ENCODE measurements around the gene STK4.

- TF ChIP-seq, protein P1, sequence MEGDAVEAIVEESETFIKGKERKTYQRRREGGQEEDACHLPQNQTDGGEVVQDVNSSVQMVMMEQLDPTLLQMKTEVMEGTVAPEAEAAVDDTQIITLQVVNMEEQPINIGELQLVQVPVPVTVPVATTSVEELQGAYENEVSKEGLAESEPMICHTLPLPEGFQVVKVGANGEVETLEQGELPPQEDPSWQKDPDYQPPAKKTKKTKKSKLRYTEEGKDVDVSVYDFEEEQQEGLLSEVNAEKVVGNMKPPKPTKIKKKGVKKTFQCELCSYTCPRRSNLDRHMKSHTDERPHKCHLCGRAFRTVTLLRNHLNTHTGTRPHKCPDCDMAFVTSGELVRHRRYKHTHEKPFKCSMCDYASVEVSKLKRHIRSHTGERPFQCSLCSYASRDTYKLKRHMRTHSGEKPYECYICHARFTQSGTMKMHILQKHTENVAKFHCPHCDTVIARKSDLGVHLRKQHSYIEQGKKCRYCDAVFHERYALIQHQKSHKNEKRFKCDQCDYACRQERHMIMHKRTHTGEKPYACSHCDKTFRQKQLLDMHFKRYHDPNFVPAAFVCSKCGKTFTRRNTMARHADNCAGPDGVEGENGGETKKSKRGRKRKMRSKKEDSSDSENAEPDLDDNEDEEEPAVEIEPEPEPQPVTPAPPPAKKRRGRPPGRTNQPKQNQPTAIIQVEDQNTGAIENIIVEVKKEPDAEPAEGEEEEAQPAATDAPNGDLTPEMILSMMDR (IDR thresholded peaks at IDR 0.05; ENCODE audit: poor library complexity, severe bottlenecking), result no peak
- TF ChIP-seq RAD21 (conservative IDR thresholded peaks at IDR 0.05) (no peak), EZH2 (IDR thresholded peaks at IDR 0.05; ENCODE audit: borderline replicate concordance, insufficient read depth, low read length, poor library complexity, severe bottlenecking) (no peak), MXI1 (conservative IDR thresholded peaks at IDR 0.05; ENCODE audit: poor library complexity, severe bottlenecking) (no peak), SMC3 (conservative IDR thresholded peaks at IDR 0.05; ENCODE audit: poor library complexity) (no peak), TAF1 (IDR thresholded peaks at IDR 0.05; ENCODE audit: low read depth) (no peak), EP300 (conservative IDR thresholded peaks at IDR 0.05; ENCODE audit: poor library complexity, severe bottlenecking) (no peak), POLR2AphosphoS5 (IDR thresholded peaks at IDR 0.05) (no peak)
- TF ChIP-seq, protein P2, sequence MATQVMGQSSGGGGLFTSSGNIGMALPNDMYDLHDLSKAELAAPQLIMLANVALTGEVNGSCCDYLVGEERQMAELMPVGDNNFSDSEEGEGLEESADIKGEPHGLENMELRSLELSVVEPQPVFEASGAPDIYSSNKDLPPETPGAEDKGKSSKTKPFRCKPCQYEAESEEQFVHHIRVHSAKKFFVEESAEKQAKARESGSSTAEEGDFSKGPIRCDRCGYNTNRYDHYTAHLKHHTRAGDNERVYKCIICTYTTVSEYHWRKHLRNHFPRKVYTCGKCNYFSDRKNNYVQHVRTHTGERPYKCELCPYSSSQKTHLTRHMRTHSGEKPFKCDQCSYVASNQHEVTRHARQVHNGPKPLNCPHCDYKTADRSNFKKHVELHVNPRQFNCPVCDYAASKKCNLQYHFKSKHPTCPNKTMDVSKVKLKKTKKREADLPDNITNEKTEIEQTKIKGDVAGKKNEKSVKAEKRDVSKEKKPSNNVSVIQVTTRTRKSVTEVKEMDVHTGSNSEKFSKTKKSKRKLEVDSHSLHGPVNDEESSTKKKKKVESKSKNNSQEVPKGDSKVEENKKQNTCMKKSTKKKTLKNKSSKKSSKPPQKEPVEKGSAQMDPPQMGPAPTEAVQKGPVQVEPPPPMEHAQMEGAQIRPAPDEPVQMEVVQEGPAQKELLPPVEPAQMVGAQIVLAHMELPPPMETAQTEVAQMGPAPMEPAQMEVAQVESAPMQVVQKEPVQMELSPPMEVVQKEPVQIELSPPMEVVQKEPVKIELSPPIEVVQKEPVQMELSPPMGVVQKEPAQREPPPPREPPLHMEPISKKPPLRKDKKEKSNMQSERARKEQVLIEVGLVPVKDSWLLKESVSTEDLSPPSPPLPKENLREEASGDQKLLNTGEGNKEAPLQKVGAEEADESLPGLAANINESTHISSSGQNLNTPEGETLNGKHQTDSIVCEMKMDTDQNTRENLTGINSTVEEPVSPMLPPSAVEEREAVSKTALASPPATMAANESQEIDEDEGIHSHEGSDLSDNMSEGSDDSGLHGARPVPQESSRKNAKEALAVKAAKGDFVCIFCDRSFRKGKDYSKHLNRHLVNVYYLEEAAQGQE (IDR thresholded peaks at IDR 0.05; ENCODE audit: borderline replicate concordance), result no peak
Observed at GRCh38 chr20:45096781-45097180, 130.5 kb downstream of the STK4 start.
